ENCODE measurements around the gene PITHD1. TPM values are rescaled to one million over a fixed set of nuclear protein-coding genes. Genes with fewer than 3 reads are reported as not detected.
"Not testable (repeated sequence)": the region's sequence is repeated elsewhere in the genome, so short reads cannot be mapped to it uniquely, and the experiment has no call there.

The PITHD1 gene
- total and polyA plus RNA-seq, 8 donors: 48.0 to 71.0 (median 58.4) TPM

DNA sequence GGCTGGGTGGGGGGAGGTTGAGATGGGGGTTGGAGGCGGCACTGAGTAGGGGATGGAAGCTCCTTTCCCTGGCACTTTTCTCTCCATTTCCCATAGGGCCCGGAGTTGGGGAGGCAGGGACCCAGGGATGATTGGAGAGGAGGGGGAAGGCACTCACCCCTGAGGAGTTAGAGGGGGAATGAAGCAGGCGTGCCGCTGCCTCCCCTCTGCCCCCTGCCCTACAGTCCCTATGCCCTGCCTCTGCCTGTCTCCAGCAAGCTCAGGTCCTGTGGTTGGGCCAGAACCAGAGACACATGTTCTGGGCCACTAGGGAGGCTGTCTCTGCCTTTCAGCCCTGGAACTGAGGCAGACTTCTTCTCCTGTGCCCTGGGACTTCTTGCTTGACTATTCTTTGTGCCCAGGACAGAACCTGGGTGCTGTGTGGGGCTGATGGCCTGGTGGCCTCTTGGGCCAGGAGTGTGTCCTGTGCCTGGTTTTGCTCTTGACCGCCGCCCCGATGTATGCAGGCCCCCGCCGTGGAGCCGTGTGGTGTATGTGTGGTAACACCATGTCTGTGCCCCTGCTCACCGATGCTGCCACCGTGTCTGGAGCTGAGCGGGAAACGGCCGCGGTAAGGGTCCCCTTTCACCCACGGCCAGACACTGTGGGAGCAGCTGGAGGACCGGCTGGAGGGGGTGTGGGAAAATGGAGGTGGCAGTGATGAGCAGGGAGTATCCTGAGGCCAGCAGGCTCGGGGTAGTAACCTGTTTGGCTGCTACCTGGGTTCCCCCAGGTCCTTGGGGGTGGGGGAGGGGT lies 14.1 kb downstream of the PITHD1 start:
- peaks cover 0 to 60% of the 10 kb centered on the region in 2 donors for H3K36me3 ChIP-seq
- H3K4me1 ChIP-seq: peaks cover 13 to 33% of the 10 kb centered on the region in 2 donors
- no peaks in the 10 kb centered on the region for H3K27me3 ChIP-seq
- H3K4me3 ChIP-seq: peak overlapping the region; percentile 69 to 89
- intact Hi-C loops (cut with DNase I): no loop called here
- no peak for TF ChIP-seq CTCF (IDR thresholded peaks at IDR 0.05)
- ATAC-seq (no peak), DNase-seq (no peak)
- H3K9me3 ChIP-seq: no peaks in the 10 kb centered on the region
- peak overlapping the region in 1 of 2 donors; percentile 18 for H3K27ac ChIP-seq

DNA sequence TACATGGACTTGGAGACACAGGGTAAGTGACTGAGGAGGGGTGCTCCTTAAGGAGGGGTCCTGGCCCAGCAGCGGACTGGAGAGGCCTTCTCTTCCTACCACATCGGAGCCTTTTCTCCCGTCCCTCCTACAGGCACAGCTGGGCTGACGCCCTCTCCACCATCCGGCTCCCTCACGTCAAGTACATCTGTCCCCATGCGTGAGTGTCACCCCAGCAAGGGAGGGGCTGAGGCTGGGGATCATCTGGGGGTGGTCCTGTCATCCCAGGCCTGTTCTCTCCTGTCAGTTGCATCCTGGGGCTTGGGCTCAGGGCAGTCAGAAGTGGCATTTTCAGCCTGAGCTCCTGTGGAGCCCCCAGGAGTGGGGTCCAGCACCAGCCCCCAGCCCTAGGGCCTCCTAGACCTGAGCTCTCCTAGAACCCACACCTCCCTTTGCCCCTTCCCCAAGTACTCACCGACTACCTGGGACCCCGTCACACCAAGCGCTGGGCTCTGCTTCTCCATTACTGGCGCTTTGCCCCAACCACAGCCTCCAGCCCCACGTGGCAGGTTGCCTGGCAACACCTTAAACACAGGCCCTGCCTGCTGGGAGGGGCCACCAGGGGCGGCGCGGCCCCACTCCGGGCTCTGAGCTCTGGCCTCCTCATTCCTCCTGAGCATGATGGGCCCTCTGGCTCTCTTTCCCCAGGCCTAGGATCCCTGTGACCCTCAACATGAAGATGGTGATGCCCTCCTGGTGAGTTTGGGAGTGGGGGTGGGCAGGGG lies 15.0 kb downstream of the PITHD1 start:
- DNase-seq (peak in 3 of 4 donors; percentile 37 to 90 (median 76)), ATAC-seq (peak; percentile 65)
- no peak for TF ChIP-seq CTCF (IDR thresholded peaks at IDR 0.05)
- H3K36me3 ChIP-seq: peaks cover 0 to 60% of the 10 kb centered on the region in 2 donors
- H3K27me3 ChIP-seq: no peaks in the 10 kb centered on the region
- H3K4me1 ChIP-seq: peaks cover 13 to 33% of the 10 kb centered on the region in 2 donors
- H3K4me3 ChIP-seq: no peak overlapping the region
- H3K27ac ChIP-seq: peak overlapping the region in 1 of 2 donors; percentile 23
- no peaks in the 10 kb centered on the region for H3K9me3 ChIP-seq
- intact Hi-C loops (cut with DNase I): no loop called here

DNA sequence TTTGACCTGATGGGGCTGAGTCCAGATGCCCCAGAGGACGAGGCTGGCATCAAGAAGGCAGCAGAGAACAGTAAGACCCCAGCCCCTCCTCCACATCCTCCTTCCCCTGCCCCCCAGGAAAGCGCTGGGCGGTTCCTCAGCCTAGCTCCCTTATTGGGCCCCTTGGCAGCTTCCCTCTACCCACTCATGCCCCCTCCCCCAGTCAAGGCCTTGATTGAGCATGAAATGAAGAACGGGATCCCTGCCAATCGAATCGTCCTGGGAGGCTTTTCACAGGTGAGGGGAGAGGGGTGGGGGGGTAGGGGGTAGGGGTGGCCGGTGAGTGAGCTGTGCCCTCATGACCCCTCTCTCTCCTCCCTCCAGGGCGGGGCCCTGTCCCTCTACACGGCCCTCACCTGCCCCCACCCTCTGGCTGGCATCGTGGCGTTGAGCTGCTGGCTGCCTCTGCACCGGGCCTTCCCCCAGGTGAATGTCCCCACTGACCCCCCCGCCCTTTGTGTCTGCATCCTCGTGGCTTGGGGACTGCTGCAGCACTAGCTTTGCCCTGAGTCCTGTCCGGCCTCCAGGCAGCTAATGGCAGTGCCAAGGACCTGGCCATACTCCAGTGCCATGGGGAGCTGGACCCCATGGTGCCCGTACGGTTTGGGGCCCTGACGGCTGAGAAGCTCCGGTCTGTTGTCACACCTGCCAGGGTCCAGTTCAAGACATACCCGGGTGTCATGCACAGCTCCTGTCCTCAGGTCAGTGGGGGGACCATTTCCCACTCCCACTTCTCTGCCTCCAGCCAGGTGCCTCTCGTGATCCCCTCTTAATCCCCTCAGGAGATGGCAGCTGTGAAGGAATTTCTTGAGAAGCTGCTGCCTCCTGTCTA lies 15.9 kb downstream of the PITHD1 start:
- no peak overlapping the region for H3K27ac ChIP-seq

DNA sequence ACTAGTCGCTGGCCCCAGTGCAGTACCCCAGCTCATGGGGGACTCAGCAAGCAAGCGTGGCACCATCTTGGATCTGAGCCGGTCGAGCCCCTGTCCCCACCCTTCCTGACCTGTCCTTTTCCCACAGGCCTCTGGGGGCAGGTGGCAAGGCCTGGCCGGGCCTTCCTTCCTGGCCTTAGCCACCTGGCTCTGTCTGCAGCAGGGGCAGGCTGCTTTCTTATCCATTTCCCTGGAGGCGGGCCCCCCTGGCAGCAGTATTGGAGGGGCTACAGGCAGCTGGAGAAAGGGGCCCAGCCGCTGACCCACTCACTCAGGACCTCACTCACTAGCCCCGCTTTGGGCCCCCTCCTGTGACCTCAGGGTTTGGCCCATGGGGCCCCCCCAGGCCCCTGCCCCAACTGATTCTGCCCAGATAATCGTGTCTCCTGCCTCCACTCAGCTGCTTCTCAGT lies 16.5 kb downstream of the PITHD1 start:
- H3K4me3 ChIP-seq; H3K9me3 ChIP-seq; intact Hi-C loops (cut with DNase I); H3K27me3 ChIP-seq; ATAC-seq; H3K27ac ChIP-seq: not testable (repeated sequence)
- Histone ChIP-seq H3K4me1 (peaks cover 21 to 48% of the 10 kb centered on the region in 2 donors), H3K36me3 (peaks cover 0 to 59% of the 10 kb centered on the region in 2 donors)
- DNase-seq: peak in 1 of 4 donors; percentile 67

More for the DNA sequence above, 15.9 kb downstream of the PITHD1 start:
- TF ChIP-seq CTCF (IDR thresholded peaks at IDR 0.05): no peak
- Histone ChIP-seq H3K9me3 (no peaks in the 10 kb centered on the region), H3K36me3 (peaks cover 0 to 59% of the 10 kb centered on the region in 2 donors), H3K27me3 (no peaks in the 10 kb centered on the region), H3K4me1 (peaks cover 14 to 41% of the 10 kb centered on the region in 2 donors), H3K4me3 (no peak overlapping the region)
- ATAC-seq (no peak), DNase-seq (peak in 1 of 4 donors; percentile 72)
- intact Hi-C loops (cut with DNase I): no loop called here

GRCh38 chr1:23795676-23796465 lies 17.7 kb downstream of the PITHD1 start:
- Histone ChIP-seq H3K27me3 (no peaks in the 10 kb centered on the region), H3K27ac (no peak overlapping the region), H3K9me3 (no peaks in the 10 kb centered on the region), H3K4me3 (no peak overlapping the region), H3K4me1 (peaks cover 15 to 42% of the 10 kb centered on the region in 2 donors), H3K36me3 (peaks cover 0 to 59% of the 10 kb centered on the region in 2 donors)
- ATAC-seq (no peak), DNase-seq (no peak)
- intact Hi-C loops (cut with DNase I): no loop called here
- no peak for TF ChIP-seq CTCF (IDR thresholded peaks at IDR 0.05)
